T1000 (cell line): ENCODE measurements around the gene PADI2.

ENCODE experiments used
- DNase-seq: peaks from one replicate; lab custom pipeline; 2025; ENCODE audit warnings: mixed read lengths; lab: John Stamatoyannopoulos, UW

Gene PADI2

GRCh38 chr1:17112496-17113236, 6.6 kb downstream of the PADI2 start:
- DNase-seq = no peak

GRCh38 chr1:17112076-17112475, 7.2 kb downstream of the PADI2 start:
- DNase-seq = no peak

- DNase-seq = no peak
Observed at GRCh38 chr1:17110555-17110926, 8.7 kb downstream of the PADI2 start.

- no peak for DNase-seq
Observed at GRCh38 chr1:17109892-17110554, 9.2 kb downstream of the PADI2 start.

- no peak for DNase-seq
Observed at GRCh38 chr1:17108786-17109185, 10.5 kb downstream of the PADI2 start.

- DNase-seq = no peak
Observed at GRCh38 chr1:17108360-17108759, 10.9 kb downstream of the PADI2 start.

- DNase-seq = no peak
Observed at GRCh38 chr1:17104782-17105181, 14.5 kb downstream of the PADI2 start.

- no peak for DNase-seq
Observed at GRCh38 chr1:17102232-17102631, 17.0 kb downstream of the PADI2 start.

- no peak for DNase-seq
Observed at GRCh38 chr1:17101261-17101660, 18.0 kb downstream of the PADI2 start.

GRCh38 chr1:17099616-17100340, 19.5 kb downstream of the PADI2 start:
- no peak for DNase-seq

- no peak for DNase-seq
Observed at GRCh38 chr1:17098446-17099317, 20.6 kb downstream of the PADI2 start.

- no peak for DNase-seq
Observed at GRCh38 chr1:17097787-17098186, 21.5 kb downstream of the PADI2 start.

- no peak for DNase-seq
Observed at GRCh38 chr1:17097147-17097546, 22.1 kb downstream of the PADI2 start.

GRCh38 chr1:17096584-17096983, 22.7 kb downstream of the PADI2 start:
- no peak for DNase-seq

GRCh38 chr1:17095141-17095540, 24.1 kb downstream of the PADI2 start:
- DNase-seq = no peak

GRCh38 chr1:17094664-17095063, 24.6 kb downstream of the PADI2 start:
- no peak for DNase-seq

GRCh38 chr1:17093822-17094393, 25.3 kb downstream of the PADI2 start:
- DNase-seq = no peak

GRCh38 chr1:17091252-17091651, 28.0 kb downstream of the PADI2 start:
- no peak for DNase-seq

GRCh38 chr1:17089506-17089905, 29.7 kb downstream of the PADI2 start:
- DNase-seq = no peak

- DNase-seq = no peak
Observed at GRCh38 chr1:17086751-17087150, 32.5 kb downstream of the PADI2 start.

- DNase-seq = no peak
Observed at GRCh38 chr1:17084787-17085186, 34.5 kb downstream of the PADI2 start.

- DNase-seq = no peak
Observed at GRCh38 chr1:17082761-17083160, 36.5 kb downstream of the PADI2 start.
